PC-3 (cell line): Measurements from ENCODE around the gene GRIPAP1. TPM values are rescaled to one million over a fixed set of nuclear protein-coding genes. Genes with fewer than 3 reads are reported as not detected.
"Not testable (repeated sequence)": the region's sequence is repeated elsewhere in the genome, so short reads cannot be mapped to it uniquely, and the experiment has no call there.

Experiments
- ATAC-seq: fragments of 200-7000 bp; cut with Tn5 transposase; 2 replicates; pipeline ENCODE4 v1.9.1; 2020; ENCODE audit warnings: mild to moderate bottlenecking, moderate library complexity
- BruUV-seq: library from RNA; stranded (reverse); fragments of 400-500 nt; replicated peaks from 2 replicates; lab custom pipeline; 2021; lab: Mats Ljungman, UMichigan
- CTCF ChIA-PET: fragments of 300-600 bp; sonication (Branson Sonifier 250); formaldehyde crosslinking; loops from one replicate; lab custom pipeline; 2022; ENCODE audit warnings: antibody characterized with exemption; lab: Charles Lee
- POLR2A ChIA-PET: fragments of 300-600 bp; sonication (Branson Sonifier 250); formaldehyde crosslinking; loops from one replicate; lab custom pipeline; 2022; ENCODE audit warnings: antibody characterized with exemption; ENCODE audit not compliant: unreplicated experiment; lab: Charles Lee
- DNase-seq: peaks from one replicate; pipeline ENCODE4 v3.0.0-alpha.2; 2015
- H2AFZ ChIP-seq: fragments of 300-600 bp; sonication (generic); 2 replicates; pipeline ENCODE4 v1.6.0; 2016; ENCODE audit warnings: antibody characterized with exemption, low read length
- H3F3A ChIP-seq: fragments of 300-600 bp; sonication (generic); one replicate; pipeline ENCODE4 v1.6.0; 2017; ENCODE audit warnings: antibody characterized with exemption, low read length, control low read depth, mild to moderate bottlenecking; ENCODE audit not compliant: unreplicated experiment
- H3K27ac ChIP-seq: fragments of 300-600 bp; sonication (generic); 2 replicates; pipeline ENCODE4 v1.5.1; 2016; ENCODE audit warnings: mild to moderate bottlenecking, low read length
- H3K27me3 ChIP-seq: fragments of 300-600 bp; sonication (generic); 2 replicates; pipeline ENCODE4 v1.6.1; 2016; ENCODE audit warnings: low read length, mixed read lengths
- H3K36me3 ChIP-seq: fragments of 300-600 bp; sonication (generic); 2 replicates; pipeline ENCODE4 v1.6.1; 2016; ENCODE audit warnings: low read depth, mixed run types, low read length, mixed read lengths
- H3K4me1 ChIP-seq: fragments of 300-600 bp; sonication (generic); 2 replicates; pipeline ENCODE4 v1.5.1; 2016; ENCODE audit warnings: low read length; ENCODE audit not compliant: insufficient read depth
- H3K4me2 ChIP-seq: fragments of 300-600 bp; sonication (generic); 2 replicates; pipeline ENCODE4 v1.6.0; 2016; ENCODE audit warnings: low read length
- H3K4me3 ChIP-seq: fragments of 300-600 bp; sonication (generic); 2 replicates; pipeline ENCODE4 v1.5.1; 2016; ENCODE audit warnings: mild to moderate bottlenecking, low read length, mixed read lengths
- H3K79me2 ChIP-seq: fragments of 300-600 bp; sonication (generic); 2 replicates; pipeline ENCODE4 v1.6.1; 2017; ENCODE audit warnings: low read length, mixed read lengths
- H3K9ac ChIP-seq: fragments of 300-600 bp; sonication (generic); 2 replicates; pipeline ENCODE4 v1.6.0; 2016; ENCODE audit warnings: mild to moderate bottlenecking, low read length
- H3K9me2 ChIP-seq: fragments of 300-600 bp; sonication (generic); replicated peaks from 2 replicates; pipeline ENCODE4 v1.6.1; 2016; ENCODE audit warnings: mixed run types, low read length, mixed read lengths
- H3K9me3 ChIP-seq: fragments of 300-600 bp; sonication (generic); 2 replicates; pipeline ENCODE4 v1.6.1; 2016; ENCODE audit warnings: low read length, mixed read lengths
- H4K20me1 ChIP-seq: fragments of 300-600 bp; sonication (generic); 2 replicates; pipeline ENCODE4 v1.6.1; 2016; ENCODE audit warnings: low read length, mixed read lengths
- CTCF ChIP-seq: fragments of 300-600 bp; sonication (generic); conservative IDR thresholded peaks from 2 replicates; pipeline ENCODE4 v1.5.1; 2017; ENCODE audit warnings: antibody characterized with exemption, low read depth, mild to moderate bottlenecking, low read length
- EZH2 ChIP-seq: fragments of 300-600 bp; sonication (generic); IDR thresholded peaks from one replicate; pipeline ENCODE4 v1.6.1; 2017; ENCODE audit warnings: antibody characterized with exemption, mild to moderate bottlenecking, low read length; ENCODE audit not compliant: unreplicated experiment
- EZH2phosphoT487 ChIP-seq: fragments of 300-600 bp; sonication (generic); IDR thresholded peaks from 2 replicates; pipeline ENCODE4 v1.6.1; 2018; ENCODE audit warnings: mild to moderate bottlenecking, antibody characterized with exemption, low read length, borderline replicate concordance
- intact Hi-C: fragments of 100-400 bp; cut with micrococcal nuclease; formaldehyde crosslinking; loops from 2 replicates; pipeline ENCODE4 v1.9.0; 2023
- total RNA-seq: library from RNA; depleted of rRNA; stranded (reverse); fragments of >200 nt; gene quantifications from 2 replicates; pipeline ENCODE4 v1.2.3, GENCODE V29; 2014

Gene GRIPAP1
- total RNA-seq, 1 experiment from 2014 or later = 31.1 TPM

- Histone ChIP-seq H3K9me3 (no peaks in the 10 kb centered on the region), H3K27me3 (no peaks in the 10 kb centered on the region), H2AFZ (no peak overlapping the region), H3K4me2 (no peak overlapping the region), H3K9me2 (no peaks in the 10 kb centered on the region), H4K20me1 (no peaks in the 10 kb centered on the region), H3K27ac (no peak overlapping the region), H3K4me3 (no peak overlapping the region), H3K4me1 (no peaks in the 10 kb centered on the region), H3F3A (no peaks in the 10 kb centered on the region), H3K79me2 (no peaks in the 10 kb centered on the region), H3K9ac (no peak overlapping the region), H3K36me3 (no peaks in the 10 kb centered on the region; the same call in 1 of the 2 replicates)
- no TSS peak for BruUV-seq
- CTCF ChIA-PET = no interaction called here
- intact Hi-C loops = no loop called here
- TF ChIP-seq EZH2 = no peak
- DNase-seq (no peak), ATAC-seq (no peak)
- POLR2A ChIA-PET = interaction anchor here (0.6 kb wide), 1 partner anchor 22 kb away, joined by 3 read pairs; no protein-coding TSS in a partner anchor
Observed at GRCh38 chrX:48981178-48981577, 20.9 kb downstream of the GRIPAP1 start.

DNA sequence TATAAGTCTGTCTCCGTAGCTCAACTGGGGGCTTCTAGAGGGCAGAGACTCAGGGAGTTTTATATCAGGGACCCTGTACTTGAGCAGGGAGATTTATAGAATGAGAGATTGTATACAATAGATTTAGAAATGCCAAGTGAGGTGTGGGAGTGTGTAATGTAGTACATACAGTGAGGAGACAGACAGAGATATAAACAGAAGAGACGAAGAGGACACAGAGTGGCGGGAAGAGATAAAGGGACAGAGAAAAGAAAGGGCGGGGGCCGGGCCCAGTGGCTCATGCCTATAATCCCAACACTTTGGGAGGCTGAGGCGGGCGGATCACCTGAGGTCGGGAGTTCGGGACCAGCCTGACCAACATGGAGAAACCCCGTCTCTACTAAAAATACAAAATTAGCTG is 21.7 kb downstream of the GRIPAP1 start:
- CTCF ChIA-PET, H3K27me3 ChIP-seq, BruUV-seq: not testable (repeated sequence)

GRCh38 chrX:48978226-48978625 is 23.8 kb downstream of the GRIPAP1 start:
- ATAC-seq (no peak), DNase-seq (no peak)
- no peaks in the 10 kb centered on the region for H3K27me3 ChIP-seq
- no TSS peak for BruUV-seq
- intact Hi-C loops = no loop called here
- H3K9me3 ChIP-seq = no peaks in the 10 kb centered on the region
- H4K20me1 ChIP-seq = no peaks in the 10 kb centered on the region
- no peak overlapping the region for H3K9ac ChIP-seq
- H2AFZ ChIP-seq = no peak overlapping the region
- no peaks in the 10 kb centered on the region for H3K79me2 ChIP-seq
- no peaks in the 10 kb centered on the region for H3F3A ChIP-seq
- peaks cover 3% of the 10 kb centered on the region for H3K36me3 ChIP-seq
- no peaks in the 10 kb centered on the region for H3K4me1 ChIP-seq
- TF ChIP-seq EZH2 (no peak), EZH2phosphoT487 (no peak), CTCF (no peak)
- ChIA-PET POLR2A (no interaction called here), CTCF (no interaction called here)
- H3K27ac ChIP-seq = no peak overlapping the region
- H3K9me2 ChIP-seq = no peaks in the 10 kb centered on the region
- no peak overlapping the region for H3K4me2 ChIP-seq
- no peak overlapping the region for H3K4me3 ChIP-seq

More for the DNA sequence above, 21.7 kb downstream of the GRIPAP1 start:
- H3K9me3 ChIP-seq, intact Hi-C loops, H3F3A ChIP-seq, H3K9me2 ChIP-seq, DNase-seq, H2AFZ ChIP-seq, H3K36me3 ChIP-seq, POLR2A ChIA-PET, H3K4me3 ChIP-seq, H3K4me1 ChIP-seq, ATAC-seq, H3K9ac ChIP-seq, H3K79me2 ChIP-seq, H4K20me1 ChIP-seq, H3K4me2 ChIP-seq, H3K27ac ChIP-seq: not testable (repeated sequence)

DNA sequence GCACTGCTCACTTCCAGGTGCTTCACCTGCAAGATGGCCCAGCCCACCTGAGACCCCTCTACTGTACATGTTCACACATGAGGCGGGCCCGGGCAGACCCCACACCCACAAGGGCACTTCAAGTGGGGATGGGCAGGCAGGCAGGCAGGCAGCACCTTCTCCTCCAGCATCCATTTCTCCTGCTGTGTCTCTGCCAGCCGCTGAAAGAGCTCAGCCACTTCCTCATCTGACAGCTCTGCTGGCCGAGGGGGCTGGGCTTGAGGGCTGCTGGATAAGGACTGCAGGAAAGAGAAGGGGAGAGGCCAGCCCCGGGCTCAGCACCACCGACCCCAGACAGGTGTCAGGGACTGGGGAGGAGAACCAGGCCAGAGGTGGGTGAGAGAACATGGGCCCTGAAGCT is 26.0 kb downstream of the GRIPAP1 start:
- H2AFZ ChIP-seq = no peak overlapping the region
- H3K9me2 ChIP-seq = no peaks in the 10 kb centered on the region
- no peaks in the 10 kb centered on the region for H4K20me1 ChIP-seq
- ATAC-seq = no peak
- BruUV-seq = no TSS peak
- no peaks in the 10 kb centered on the region for H3F3A ChIP-seq
- H3K27ac ChIP-seq = no peak overlapping the region
- CTCF ChIA-PET = no interaction called here
- intact Hi-C loops = no loop called here
- no peak overlapping the region for H3K9ac ChIP-seq
- TF ChIP-seq EZH2phosphoT487 (no peak), CTCF (no peak), EZH2 (no peak)
- DNase-seq = no peak
- H3K4me1 ChIP-seq = no peaks in the 10 kb centered on the region
- no peaks in the 10 kb centered on the region for H3K79me2 ChIP-seq
- H3K4me2 ChIP-seq = no peak overlapping the region
- H3K36me3 ChIP-seq = peaks cover 3% of the 10 kb centered on the region
- no peaks in the 10 kb centered on the region for H3K27me3 ChIP-seq
- POLR2A ChIA-PET = no interaction called here
- H3K9me3 ChIP-seq = no peaks in the 10 kb centered on the region
- no peak overlapping the region for H3K4me3 ChIP-seq
